ENCODE data around the gene THNSL1.

DNA sequence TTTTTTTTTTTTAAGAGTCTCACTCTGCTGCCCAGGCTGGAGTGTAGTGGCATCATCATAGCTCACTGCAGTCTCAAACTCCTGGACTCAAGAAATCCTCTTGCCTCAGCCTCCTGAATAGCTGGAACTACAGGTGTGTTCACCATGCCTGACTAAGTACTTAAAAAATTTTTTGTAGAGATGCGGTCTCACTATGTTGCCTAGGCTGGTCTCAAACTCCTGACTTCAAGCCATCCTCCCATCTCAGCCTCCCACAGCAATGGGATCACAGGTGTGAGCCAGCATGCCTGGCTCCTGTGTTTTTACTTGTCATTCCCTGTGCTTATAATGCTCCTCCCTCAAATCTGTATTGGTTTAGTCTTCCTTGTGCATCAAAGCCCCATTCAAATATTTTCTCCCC, 46.7 kb downstream of the THNSL1 start:
- TF ChIP-seq POLR2A (IDR thresholded peaks at IDR 0.05; ENCODE audit: low read depth, low read length) (no peak), POLR2AphosphoS5 (IDR thresholded peaks at IDR 0.05; ENCODE audit: low read depth, low read length) (no peak)

Data from GM12892 (cell line).